Ovary (tissue), 3 donors: ENCODE data around the gene USP11.

Experiments used
- POLR2A ChIP-seq: fragments of 450-650 bp; IDR thresholded peaks from one replicate; pipeline ENCODE4 v1.6.1; 2017; ENCODE audit warnings: antibody characterized with exemption, mild to moderate bottlenecking, moderate library complexity
- TF ChIP-seq, protein P1 (sequence below), 3 donors: fragments of 450-650 bp in 2 of 3; fragments of 200-600 bp in 1 of 3; IDR thresholded peaks; one replicate each; pipeline versions ENCODE4 v1.5.1 to v1.8.0; 2016 to 2022; ENCODE audit warnings: antibody characterized with exemption in 3 of 3, mild to moderate bottlenecking in 1 of 3
- donor health status: DM: no; HTN: no; CAD: no.

DNA sequence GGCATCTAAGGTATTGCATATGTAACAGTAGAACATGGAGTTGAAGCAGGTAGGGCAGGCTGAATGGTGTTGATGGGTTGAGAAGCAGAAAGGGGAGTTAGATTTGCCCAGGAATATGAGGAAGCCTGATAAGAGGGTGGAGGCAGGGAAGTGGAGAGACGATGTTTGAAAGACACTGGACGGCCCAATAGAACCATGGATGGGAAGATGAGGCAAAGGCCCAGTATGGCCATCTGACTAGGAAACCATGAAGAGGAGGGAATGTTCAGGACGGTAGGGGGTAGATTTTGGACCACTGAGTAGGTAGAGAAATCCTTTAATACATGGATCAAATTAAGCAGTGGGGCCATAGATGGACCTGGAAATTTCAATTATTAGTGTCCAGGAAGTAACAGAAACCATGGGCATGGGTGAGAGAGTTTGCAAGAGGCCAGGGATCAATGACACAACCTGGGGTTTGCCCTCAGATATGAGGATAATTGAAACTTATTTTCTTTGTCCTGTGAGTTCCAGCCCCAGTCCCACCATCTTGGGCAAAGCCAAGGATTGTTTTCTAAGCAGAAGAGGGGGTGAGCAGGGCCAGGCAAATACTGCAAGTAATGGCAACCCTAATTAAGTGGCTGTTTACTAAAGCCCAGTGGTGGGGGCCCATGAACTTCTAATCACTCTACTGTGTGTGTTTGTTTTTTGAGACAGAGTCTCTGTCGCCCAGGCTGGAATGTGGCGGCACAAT, 2.5 kb upstream of the USP11 start:
- no peak for TF ChIP-seq POLR2A
- TF ChIP-seq, protein P1, sequence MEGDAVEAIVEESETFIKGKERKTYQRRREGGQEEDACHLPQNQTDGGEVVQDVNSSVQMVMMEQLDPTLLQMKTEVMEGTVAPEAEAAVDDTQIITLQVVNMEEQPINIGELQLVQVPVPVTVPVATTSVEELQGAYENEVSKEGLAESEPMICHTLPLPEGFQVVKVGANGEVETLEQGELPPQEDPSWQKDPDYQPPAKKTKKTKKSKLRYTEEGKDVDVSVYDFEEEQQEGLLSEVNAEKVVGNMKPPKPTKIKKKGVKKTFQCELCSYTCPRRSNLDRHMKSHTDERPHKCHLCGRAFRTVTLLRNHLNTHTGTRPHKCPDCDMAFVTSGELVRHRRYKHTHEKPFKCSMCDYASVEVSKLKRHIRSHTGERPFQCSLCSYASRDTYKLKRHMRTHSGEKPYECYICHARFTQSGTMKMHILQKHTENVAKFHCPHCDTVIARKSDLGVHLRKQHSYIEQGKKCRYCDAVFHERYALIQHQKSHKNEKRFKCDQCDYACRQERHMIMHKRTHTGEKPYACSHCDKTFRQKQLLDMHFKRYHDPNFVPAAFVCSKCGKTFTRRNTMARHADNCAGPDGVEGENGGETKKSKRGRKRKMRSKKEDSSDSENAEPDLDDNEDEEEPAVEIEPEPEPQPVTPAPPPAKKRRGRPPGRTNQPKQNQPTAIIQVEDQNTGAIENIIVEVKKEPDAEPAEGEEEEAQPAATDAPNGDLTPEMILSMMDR (IDR thresholded peaks at IDR 0.05) = no peak
